SK-N-SH (cell line): ENCODE measurements around the gene RPS26. TPM values are rescaled to one million over a fixed set of nuclear protein-coding genes. Genes with fewer than 3 reads are reported as not detected.

Experiments used
- CTCF ChIA-PET: fragments of 300-600, 350-600 bp; formaldehyde crosslinking; extraction: SDS; loops from one replicate; lab custom pipeline; 2021; lab: Yijun Ruan, JAX
- POLR2A ChIA-PET: fragments of 350-600 bp; sonication (Branson Sonifier 250); formaldehyde crosslinking; extraction: SDS; loops from one replicate; lab custom pipeline; 2020; ENCODE audit warnings: antibody characterized with exemption, inconsistent platforms; lab: Yijun Ruan, JAX
- DNase-seq: peaks from one replicate; pipeline ENCODE4 v3.0.0; 2012
- H2AFZ ChIP-seq: fragments of 200-600 bp; sonication (generic); 2 replicates; pipeline ENCODE4 v1.8.1; 2016; ENCODE audit warnings: antibody characterized with exemption, mild to moderate bottlenecking, low read depth
- H3F3A ChIP-seq: fragments of 200-600 bp; sonication (generic); replicated peaks from 2 replicates; pipeline ENCODE3; 2016; ENCODE audit warnings: antibody characterized with exemption, mild to moderate bottlenecking; ENCODE audit not compliant: insufficient read depth
- H3K27ac ChIP-seq, 2 experiments: fragments of 200-500 bp in 1 of 2; fragments of 200-600 bp in 1 of 2; sonication (Bioruptor generic) in 1 of 2; sonication (generic), shearing (Covaris generic) in 1 of 2; 2 replicates each; pipeline versions ENCODE4 v1.5.1 to v1.6.1; 2014 to 2016; ENCODE audit warnings: low read depth in 2 of 2, inconsistent platforms in 1 of 2, low read length in 1 of 2, mild to moderate bottlenecking in 1 of 2, mixed read lengths in 1 of 2
- H3K27me3 ChIP-seq: fragments of 200-600 bp; sonication (generic), shearing (Covaris generic); 2 replicates; pipeline ENCODE4 v1.6.1; 2016; ENCODE audit warnings: mixed run types; ENCODE audit not compliant: insufficient read depth
- H3K36me3 ChIP-seq, 2 experiments: fragments of 200-500 bp in 1 of 2; fragments of 200-600 bp in 1 of 2; sonication (Bioruptor generic) in 1 of 2; sonication (generic) in 1 of 2; replicated peaks in 1 of 2; 2 replicates each; pipeline versions ENCODE3 to v1.5.1; 2014 to 2016; ENCODE audit warnings: low read length in 1 of 2, mild to moderate bottlenecking in 1 of 2; ENCODE audit not compliant: insufficient read depth in 2 of 2, control insufficient read depth in 1 of 2
- H3K4me1 ChIP-seq, 2 experiments: fragments of 200-500 bp in 1 of 2; fragments of 200-600 bp in 1 of 2; sonication (Bioruptor generic) in 1 of 2; sonication (generic), shearing (Covaris generic) in 1 of 2; 2 replicates each; pipeline versions ENCODE4 v1.5.1 to v1.6.1; 2014 to 2016; ENCODE audit warnings: low read depth in 1 of 2, low read length in 1 of 2, mixed run types in 1 of 2; ENCODE audit not compliant: insufficient read depth in 2 of 2, control insufficient read depth in 1 of 2
- H3K4me2 ChIP-seq: fragments of 200-600 bp; sonication (generic), shearing (Covaris generic); 2 replicates; pipeline ENCODE4 v1.6.1; 2017; ENCODE audit warnings: mixed run types
- H3K4me3 ChIP-seq, 2 experiments: fragments of 200-500 bp in 1 of 2; fragments of 200-600 bp in 1 of 2; sonication (Bioruptor generic) in 1 of 2; sonication (generic), shearing (Covaris generic) in 1 of 2; 2 replicates each; pipeline versions ENCODE4 v1.5.1 to v1.8.1; 2014 to 2016; ENCODE audit warnings: low read depth in 2 of 2, inconsistent platforms in 1 of 2, low read length in 1 of 2, mild to moderate bottlenecking in 1 of 2, mixed read lengths in 1 of 2, moderate library complexity in 1 of 2
- H3K79me2 ChIP-seq: fragments of 200-600 bp; sonication (generic); 2 replicates; pipeline ENCODE4 v1.8.1; 2017; ENCODE audit warnings: mild to moderate bottlenecking; ENCODE audit not compliant: insufficient read depth
- H3K9ac ChIP-seq: fragments of 200-600 bp; sonication (generic); 2 replicates; pipeline ENCODE4 v1.6.1; 2017; ENCODE audit warnings: mixed run types
- H3K9me2 ChIP-seq: fragments of 200-600 bp; sonication (generic); 2 replicates; pipeline ENCODE4 v1.6.1; 2017; ENCODE audit warnings: mixed run types
- H3K9me3 ChIP-seq: fragments of 200-600 bp; sonication (generic); 2 replicates; pipeline ENCODE4 v1.6.1; 2017; ENCODE audit warnings: mixed run types, mild to moderate bottlenecking, moderate library complexity
- H4K20me1 ChIP-seq: fragments of 200-600 bp; sonication (generic); 2 replicates; pipeline ENCODE4 v1.6.1; 2017; ENCODE audit warnings: mild to moderate bottlenecking, mixed run types; ENCODE audit not compliant: insufficient read depth
- JUND ChIP-seq: IDR thresholded peaks from 2 replicates; pipeline ENCODE4 v1.4.0; 2012
- NRF1 ChIP-seq: IDR thresholded peaks from 2 replicates; pipeline ENCODE4 v1.6.1; 2012; ENCODE audit warnings: low read depth, mild to moderate bottlenecking, low read length
- RAD21 ChIP-seq: IDR thresholded peaks from 2 replicates; pipeline ENCODE4 v1.6.1; 2012; ENCODE audit warnings: mild to moderate bottlenecking, low read length
- SMC3 ChIP-seq: IDR thresholded peaks from 2 replicates; pipeline ENCODE4 v1.6.1; 2012; ENCODE audit warnings: low read depth, low read length, improper control_type of control experiment
- TAF1 ChIP-seq: IDR thresholded peaks from 2 replicates; pipeline ENCODE4 v1.6.1; 2012; ENCODE audit warnings: low read depth, mild to moderate bottlenecking, low read length, moderate library complexity, borderline replicate concordance
- WGBS: methylation state at CpG from one replicate; pipeline ENCODE4 v1.1.6; 2017; ENCODE audit warnings: low lambda C conversion rate; 5-methylcytosine and 5-hydroxymethylcytosine counted together
- polyA plus RNA-seq, 3 experiments: library from polyadenylated mRNA; depleted of rRNA; stranded (reverse); fragments of >200 nt; gene quantifications; 2 replicates each; pipeline ENCODE4 v1.2.3, GENCODE V29; 2012
- TF ChIP-seq, protein P1 (sequence below): IDR thresholded peaks from 2 replicates; pipeline ENCODE4; 2012
- TF ChIP-seq, protein P2 (sequence below): fragments of 200-600 bp; sonication (generic); IDR thresholded peaks from 2 replicates; pipeline ENCODE4 v1.6.1; 2017; ENCODE audit warnings: antibody characterized with exemption, mild to moderate bottlenecking, moderate library complexity

Gene RPS26
- polyA plus RNA-seq, 1 of the 3 experiments (the other 2 are of a cell fraction), result 1,500 TPM

DNA sequence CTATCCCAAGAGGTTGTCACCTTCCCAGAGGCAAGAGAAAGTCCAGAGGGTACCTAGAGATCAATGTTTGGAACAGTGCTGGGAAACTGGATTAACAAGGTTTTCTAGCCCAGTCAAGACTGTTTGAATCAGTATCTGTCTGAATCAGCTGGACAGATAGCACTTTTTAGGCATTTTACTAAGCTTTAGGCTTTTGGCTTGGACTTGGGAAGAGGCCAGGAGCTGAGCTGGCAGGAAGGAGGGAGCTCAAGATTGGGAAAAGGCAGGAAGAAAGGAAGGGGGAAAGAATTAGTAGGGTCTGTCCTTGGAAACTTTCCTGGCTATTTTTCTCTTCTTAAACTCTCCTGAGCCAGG is 12.6 kb upstream of the RPS26 start:
- Histone ChIP-seq H3K4me1 (0 out of 4 replicates have a peak, but pooled peaks cover 0 to 8% of the 10 kb centered on the region in 2 experiments), H3K9me2 (no peaks in the 10 kb centered on the region), H3K9me3 (no peaks in the 10 kb centered on the region), H3K9ac (no peak overlapping the region), H3F3A (peaks cover 15% of the 10 kb centered on the region), H3K27ac (peak overlapping the region in 1 of 2 experiments; percentile 54; a peak in 2 of 4 replicates), H4K20me1 (no peaks in the 10 kb centered on the region), H2AFZ (peak overlapping the region; percentile 39; the same call in 1 of the 2 replicates), H3K79me2 (no peaks in the 10 kb centered on the region), H3K4me3 (no peak overlapping the region)
- no peak for TF ChIP-seq RAD21
- TF ChIP-seq, protein P1, sequence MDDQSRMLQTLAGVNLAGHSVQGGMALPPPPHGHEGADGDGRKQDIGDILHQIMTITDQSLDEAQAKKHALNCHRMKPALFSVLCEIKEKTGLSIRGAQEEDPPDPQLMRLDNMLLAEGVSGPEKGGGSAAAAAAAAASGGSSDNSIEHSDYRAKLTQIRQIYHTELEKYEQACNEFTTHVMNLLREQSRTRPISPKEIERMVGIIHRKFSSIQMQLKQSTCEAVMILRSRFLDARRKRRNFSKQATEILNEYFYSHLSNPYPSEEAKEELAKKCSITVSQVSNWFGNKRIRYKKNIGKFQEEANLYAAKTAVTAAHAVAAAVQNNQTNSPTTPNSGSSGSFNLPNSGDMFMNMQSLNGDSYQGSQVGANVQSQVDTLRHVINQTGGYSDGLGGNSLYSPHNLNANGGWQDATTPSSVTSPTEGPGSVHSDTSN, result no peak
- TF ChIP-seq, all 33 proteins: peak for 0
- no peaks in the 10 kb centered on the region for H3K27me3 ChIP-seq
- POLR2A ChIA-PET, result interaction anchor here (1.0 kb wide), 1 partner anchor 33 kb away, joined by 4 read pairs; no protein-coding TSS in a partner anchor
- no peak for DNase-seq
- H3K36me3 ChIP-seq, result peaks cover 10 to 21% of the 10 kb centered on the region in 2 experiments
- CTCF ChIA-PET, result interaction anchor here (0.6 to 11.8 kb wide), 23 partner anchors 9 to 299 kb away, joined by 3 to 183 read pairs (median 6); partner anchors contain the start of genes IKZF4, PA2G4 and SUOX
- H3K4me2 ChIP-seq, result peak overlapping the region; percentile 46; the same call in 1 of the 2 replicates

DNA sequence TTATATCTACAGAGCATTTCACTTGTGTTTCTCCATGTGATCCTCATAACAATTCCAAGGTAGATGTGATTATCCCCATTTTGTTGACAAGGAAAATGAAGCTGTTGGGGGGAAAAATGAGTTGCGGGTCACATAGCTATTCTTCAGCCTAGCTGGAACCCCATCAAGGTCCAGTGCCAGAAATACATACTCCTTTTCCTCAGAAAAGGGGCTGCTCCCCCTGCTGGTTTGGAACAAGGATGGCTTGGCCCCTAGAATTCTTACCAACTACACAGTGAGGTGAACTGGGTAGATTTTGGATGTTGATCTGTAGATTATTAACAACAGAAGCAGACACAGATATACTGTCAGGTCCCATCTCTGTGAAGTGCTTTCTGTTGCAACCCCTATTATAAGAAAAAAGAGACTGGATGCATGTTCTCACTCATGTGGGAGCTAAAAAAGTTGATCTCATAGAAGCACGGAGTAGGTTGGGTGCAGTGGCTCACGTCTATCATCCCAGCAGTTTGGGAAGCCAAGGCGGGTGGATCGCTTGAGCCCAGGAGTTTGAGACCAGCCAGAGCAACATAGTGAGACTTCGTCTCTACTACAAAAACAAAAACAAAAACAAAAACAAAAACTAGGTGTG is 11.9 kb upstream of the RPS26 start:
- no peaks in the 10 kb centered on the region for H3K79me2 ChIP-seq
- POLR2A ChIA-PET, result interaction anchor here (1.0 kb wide), 1 partner anchor 34 kb away, joined by 4 read pairs; no protein-coding TSS in a partner anchor
- H3K9ac ChIP-seq, result no peak overlapping the region
- peak overlapping the region in 1 of 2 experiments; percentile 54; a peak in 1 of 4 replicates for H3K27ac ChIP-seq
- H3K4me3 ChIP-seq, result no peak overlapping the region
- peaks cover 10 to 27% of the 10 kb centered on the region in 2 experiments for H3K36me3 ChIP-seq
- WGBS, result 85% methylated on average over 6 of the region's 6 CpGs
- 0 out of 2 replicates have a peak overlapping the region, but pooled peaks have one; percentile 39 for H2AFZ ChIP-seq
- CTCF ChIA-PET, result interaction anchor here (0.6 to 11.8 kb wide), 22 partner anchors 9 to 300 kb away, joined by 3 to 183 read pairs (median 6); partner anchors contain the start of genes IKZF4 and SUOX
- peaks cover 15% of the 10 kb centered on the region for H3F3A ChIP-seq
- H3K4me2 ChIP-seq, result peak overlapping the region; percentile 46; the same call in 1 of the 2 replicates
- peak; percentile 76 for DNase-seq
- TF ChIP-seq, protein P2, sequence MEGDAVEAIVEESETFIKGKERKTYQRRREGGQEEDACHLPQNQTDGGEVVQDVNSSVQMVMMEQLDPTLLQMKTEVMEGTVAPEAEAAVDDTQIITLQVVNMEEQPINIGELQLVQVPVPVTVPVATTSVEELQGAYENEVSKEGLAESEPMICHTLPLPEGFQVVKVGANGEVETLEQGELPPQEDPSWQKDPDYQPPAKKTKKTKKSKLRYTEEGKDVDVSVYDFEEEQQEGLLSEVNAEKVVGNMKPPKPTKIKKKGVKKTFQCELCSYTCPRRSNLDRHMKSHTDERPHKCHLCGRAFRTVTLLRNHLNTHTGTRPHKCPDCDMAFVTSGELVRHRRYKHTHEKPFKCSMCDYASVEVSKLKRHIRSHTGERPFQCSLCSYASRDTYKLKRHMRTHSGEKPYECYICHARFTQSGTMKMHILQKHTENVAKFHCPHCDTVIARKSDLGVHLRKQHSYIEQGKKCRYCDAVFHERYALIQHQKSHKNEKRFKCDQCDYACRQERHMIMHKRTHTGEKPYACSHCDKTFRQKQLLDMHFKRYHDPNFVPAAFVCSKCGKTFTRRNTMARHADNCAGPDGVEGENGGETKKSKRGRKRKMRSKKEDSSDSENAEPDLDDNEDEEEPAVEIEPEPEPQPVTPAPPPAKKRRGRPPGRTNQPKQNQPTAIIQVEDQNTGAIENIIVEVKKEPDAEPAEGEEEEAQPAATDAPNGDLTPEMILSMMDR, result peak; percentile 86
- TF ChIP-seq RAD21 (peak; percentile 75), JUND (no peak), TAF1 (no peak), NRF1 (no peak), SMC3 (peak; percentile 87)
- TF ChIP-seq, all 33 proteins: peak for 3
- Histone ChIP-seq H3K9me2 (no peaks in the 10 kb centered on the region), H4K20me1 (no peaks in the 10 kb centered on the region), H3K9me3 (no peaks in the 10 kb centered on the region), H3K27me3 (no peaks in the 10 kb centered on the region), H3K4me1 (0 out of 4 replicates have a peak, but pooled peaks cover 0 to 8% of the 10 kb centered on the region in 2 experiments)
